ENCODE results near the gene GIMAP2.

GRCh38 chr7:150723467-150723866 lies 38.0 kb downstream of the GIMAP2 start:
- TF ChIP-seq TAF1 (IDR thresholded peaks at IDR 0.05; ENCODE audit: low read depth) (no peak), REST (IDR thresholded peaks at IDR 0.05; ENCODE audit: low read depth) (no peak), RAD21 (IDR thresholded peaks at IDR 0.05; ENCODE audit: low read depth) (no peak), EGR1 (IDR thresholded peaks at IDR 0.05) (no peak), EP300 (IDR thresholded peaks at IDR 0.05; ENCODE audit: borderline replicate concordance) (no peak), CEBPB (IDR thresholded peaks at IDR 0.05) (no peak), YY1 (IDR thresholded peaks at IDR 0.05; ENCODE audit: low read depth) (no peak), CREB1 (IDR thresholded peaks at IDR 0.05; ENCODE audit: low read depth) (no peak)
- TF ChIP-seq, protein P1, sequence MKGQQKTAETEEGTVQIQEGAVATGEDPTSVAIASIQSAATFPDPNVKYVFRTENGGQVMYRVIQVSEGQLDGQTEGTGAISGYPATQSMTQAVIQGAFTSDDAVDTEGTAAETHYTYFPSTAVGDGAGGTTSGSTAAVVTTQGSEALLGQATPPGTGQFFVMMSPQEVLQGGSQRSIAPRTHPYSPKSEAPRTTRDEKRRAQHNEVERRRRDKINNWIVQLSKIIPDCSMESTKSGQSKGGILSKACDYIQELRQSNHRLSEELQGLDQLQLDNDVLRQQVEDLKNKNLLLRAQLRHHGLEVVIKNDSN (IDR thresholded peaks at IDR 0.05), result no peak
- TF ChIP-seq, protein P2, sequence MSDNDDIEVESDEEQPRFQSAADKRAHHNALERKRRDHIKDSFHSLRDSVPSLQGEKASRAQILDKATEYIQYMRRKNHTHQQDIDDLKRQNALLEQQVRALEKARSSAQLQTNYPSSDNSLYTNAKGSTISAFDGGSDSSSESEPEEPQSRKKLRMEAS (IDR thresholded peaks at IDR 0.05), result no peak
